Measurements from ENCODE around the gene PSAPL1.

GRCh38 chr4:7403001-7403400, 31.7 kb downstream of the PSAPL1 start:
- no peak for TF ChIP-seq POLR2A (IDR thresholded peaks at IDR 0.05)
- no peak for TF ChIP-seq CTCF (IDR thresholded peaks at IDR 0.05)
